ENCODE results near the gene SOX3.
A peak's percentile ranks its signal among the peaks of the same experiment; 100 is the strongest.

SOX3 gene

DNA sequence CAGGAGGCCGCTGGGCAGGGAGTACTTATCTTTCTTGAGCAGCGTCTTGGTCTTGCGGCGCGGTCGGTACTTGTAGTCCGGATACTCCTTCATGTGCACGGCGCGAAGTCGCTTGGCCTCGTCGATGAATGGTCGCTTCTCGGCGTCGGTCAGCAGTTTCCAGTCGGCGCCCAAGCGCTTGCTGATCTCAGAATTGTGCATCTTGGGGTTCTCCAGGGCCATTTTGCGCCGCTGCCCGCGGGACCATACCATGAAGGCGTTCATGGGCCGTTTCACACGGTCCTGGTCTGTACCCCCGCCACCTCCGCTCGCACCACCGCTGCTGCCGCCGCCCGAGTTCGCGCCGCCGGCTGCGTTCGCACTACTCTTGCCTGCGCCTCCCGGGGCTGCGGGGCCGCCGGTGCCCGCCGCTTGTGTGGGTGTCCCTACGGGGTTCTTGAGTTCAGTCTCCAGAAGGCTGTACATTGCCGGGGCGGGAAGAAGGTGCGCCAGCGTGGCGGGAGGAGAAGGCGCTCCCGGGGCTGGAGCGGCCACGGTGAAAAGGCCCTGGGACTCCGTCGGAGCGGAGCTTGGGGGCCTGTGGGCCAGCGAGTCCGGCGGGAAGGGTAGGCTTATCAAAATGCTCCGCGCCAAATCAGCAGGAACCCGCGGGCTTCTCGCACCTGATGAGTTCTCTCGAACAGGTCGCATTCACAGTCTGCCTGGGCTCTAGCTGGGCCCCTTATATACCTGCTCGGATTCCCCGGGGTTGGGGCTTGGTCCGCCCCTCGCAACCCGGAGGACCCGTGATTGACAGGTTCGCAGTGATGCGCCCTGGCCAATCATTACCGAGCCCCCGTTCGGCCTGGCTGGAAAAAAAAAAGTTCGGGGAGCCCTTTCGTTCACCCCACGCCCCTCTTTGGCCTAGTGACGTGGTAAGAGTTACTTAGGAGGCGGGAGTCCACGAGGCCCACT, at the start of gene SOX3:
TSS of gene SOX3 (minus strand) at position 699 of the 954 bp plus-strand sequence. CDS start at position 690, 9 bp downstream.
- no peak for DNase-seq (ENCODE audit: low read depth in 2 of 2)

GRCh38 chrX:140548985-140549384, 44.1 kb upstream of the SOX3 start:
- no peak for DNase-seq (ENCODE audit: low read depth in 2 of 2)

DNA sequence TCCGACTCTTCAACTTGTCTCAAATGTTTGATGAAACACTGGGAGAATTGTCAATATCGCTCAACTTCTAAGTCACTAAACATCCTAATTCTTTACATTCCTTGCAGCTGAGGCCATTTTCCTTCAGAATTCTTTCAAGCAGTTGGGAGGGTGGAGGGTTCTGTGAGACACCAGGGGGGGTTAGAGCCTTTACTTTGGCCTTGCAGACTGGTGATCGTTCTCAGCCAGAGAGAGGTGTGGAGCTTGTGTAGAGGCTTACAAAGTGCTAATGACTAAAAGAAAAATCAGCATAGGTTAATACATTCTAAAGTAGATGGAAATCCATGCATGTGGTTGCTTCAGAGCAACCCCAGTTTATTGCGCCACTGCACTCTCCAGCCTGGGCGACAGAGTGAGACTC, 21.3 kb upstream of the SOX3 start:
- peak; percentile 29 to 35 for DNase-seq (ENCODE audit: low read depth in 2 of 2)

GRCh38 chrX:140525448-140525847, 20.6 kb upstream of the SOX3 start:
- peak; percentile 31 to 49 for DNase-seq (ENCODE audit: low read depth in 2 of 2)

GRCh38 chrX:140524556-140524955, 19.7 kb upstream of the SOX3 start:
- peak; percentile 56 to 61 for DNase-seq (ENCODE audit: low read depth in 2 of 2)

DNA sequence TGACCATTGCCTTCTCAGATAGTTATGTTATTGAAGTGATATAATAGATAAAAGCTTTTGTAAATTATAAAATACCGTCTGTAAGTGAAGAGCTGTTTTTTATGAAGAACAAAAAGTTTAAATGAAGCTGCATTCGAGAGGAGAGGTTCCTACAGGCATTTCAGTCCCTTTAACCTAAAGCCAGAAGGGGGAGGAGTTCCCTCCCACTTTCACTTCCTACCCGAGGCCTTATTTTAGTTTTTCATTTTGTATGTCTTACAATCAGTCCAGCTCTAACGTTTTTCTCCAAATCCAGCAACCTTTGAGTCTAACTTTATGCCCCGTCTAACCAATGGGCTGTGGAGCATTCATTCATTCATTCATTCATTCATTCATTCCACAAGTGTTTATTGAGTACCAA, 16.5 kb upstream of the SOX3 start:
- DNase-seq (ENCODE audit: low read depth in 2 of 2): no peak

DNA sequence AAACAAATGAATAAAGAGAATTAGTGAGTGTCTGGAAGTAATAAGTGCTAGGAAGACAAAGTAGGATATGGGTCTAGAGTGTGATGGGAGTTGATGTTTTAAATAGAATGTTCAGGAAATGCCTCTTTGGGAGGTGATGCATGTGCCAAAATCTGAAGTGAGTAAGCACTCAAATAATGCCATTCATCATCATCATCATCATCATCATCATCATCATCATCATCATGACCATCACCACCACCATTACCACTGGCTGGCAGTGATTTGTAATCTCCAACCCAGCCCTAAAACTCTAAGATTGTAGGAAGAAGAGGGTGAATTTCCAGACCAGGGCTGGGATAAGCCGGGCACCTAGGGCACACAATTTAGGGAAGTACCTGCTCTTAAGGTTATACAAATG, 9.7 kb upstream of the SOX3 start:
- no peak for DNase-seq (ENCODE audit: low read depth in 2 of 2)

- DNase-seq (ENCODE audit: low read depth in 2 of 2): no peak
Measured at GRCh38 chrX:140510895-140511295, 6.0 kb upstream of the SOX3 start.

GRCh38 chrX:140510306-140510676, 5.4 kb upstream of the SOX3 start:
- DNase-seq (ENCODE audit: low read depth in 2 of 2): no peak

DNA sequence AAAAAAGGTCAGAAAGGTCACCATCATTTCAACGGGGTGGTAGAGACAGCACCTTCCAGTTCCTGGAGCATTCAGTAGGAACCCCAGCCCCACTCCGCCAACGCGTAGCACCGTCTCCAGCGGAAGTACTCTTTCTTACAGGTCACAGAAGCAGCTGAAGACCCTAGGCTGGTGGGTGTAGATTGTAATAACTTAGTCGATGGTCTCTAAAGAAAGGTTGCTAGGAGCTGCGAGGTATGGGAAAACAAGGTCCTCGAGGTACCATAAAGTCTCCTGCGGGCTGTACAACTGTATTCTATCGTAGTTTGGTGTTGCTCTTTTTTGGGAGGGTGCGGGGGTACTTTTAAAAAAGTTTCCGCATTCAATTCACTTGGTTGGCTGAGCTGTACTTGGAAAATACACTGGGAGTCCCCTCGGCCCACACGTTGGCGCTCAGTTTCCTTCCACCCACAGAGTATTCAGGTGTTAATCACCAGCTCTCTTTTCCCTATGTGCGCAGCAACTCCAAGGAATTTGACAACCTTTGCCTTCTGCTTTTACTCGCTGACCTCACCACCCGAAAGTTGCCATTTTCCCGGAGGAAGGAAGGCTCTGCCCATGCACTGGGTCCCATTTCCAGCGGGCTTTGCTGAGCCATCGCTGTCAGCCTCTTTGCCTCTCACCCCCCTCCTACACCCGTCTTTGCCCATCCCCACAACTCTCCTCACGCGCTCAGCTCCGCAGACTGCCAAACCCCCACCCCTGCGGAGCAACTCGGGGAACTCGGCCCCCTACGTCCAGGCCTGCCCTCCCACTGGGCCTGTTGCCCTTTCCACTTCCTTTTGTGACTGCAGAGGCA, 4.8 kb upstream of the SOX3 start:
- DNase-seq (ENCODE audit: low read depth in 2 of 2): no peak

- no peak for DNase-seq (ENCODE audit: low read depth in 2 of 2)
Measured at GRCh38 chrX:140508958-140509357, 4.1 kb upstream of the SOX3 start.

- DNase-seq (ENCODE audit: low read depth in 2 of 2): no peak
Measured at GRCh38 chrX:140507982-140508305, 3.1 kb upstream of the SOX3 start.

- DNase-seq (ENCODE audit: low read depth in 2 of 2): no peak
Measured at GRCh38 chrX:140507223-140507981, 2.5 kb upstream of the SOX3 start.

GRCh38 chrX:140505421-140506337, 810 bp upstream of the SOX3 start:
- no peak for DNase-seq (ENCODE audit: low read depth in 2 of 2)

- DNase-seq (ENCODE audit: low read depth in 2 of 2): no peak
Measured at GRCh38 chrX:140503714-140504351, 1.0 kb downstream of the SOX3 start.

DNA sequence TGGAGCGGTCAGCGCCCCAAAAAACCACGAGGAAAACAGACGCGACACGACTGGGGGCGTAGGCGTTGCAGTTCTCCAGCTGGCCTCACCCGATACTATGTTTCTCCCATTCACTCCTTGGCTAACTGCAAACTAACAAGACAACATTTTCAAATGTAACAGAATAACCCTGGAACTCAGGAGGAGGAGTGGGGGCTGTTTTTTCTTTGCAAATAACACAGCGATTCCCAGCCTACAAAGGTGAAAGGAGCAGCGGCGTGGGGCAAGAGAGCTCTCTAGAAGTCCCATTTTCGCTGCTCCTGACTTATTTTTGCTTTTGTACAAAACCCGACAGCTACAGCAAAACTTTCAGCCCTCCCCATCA, 1.6 kb downstream of the SOX3 start:
- no peak for DNase-seq (ENCODE audit: low read depth in 2 of 2)

DNA sequence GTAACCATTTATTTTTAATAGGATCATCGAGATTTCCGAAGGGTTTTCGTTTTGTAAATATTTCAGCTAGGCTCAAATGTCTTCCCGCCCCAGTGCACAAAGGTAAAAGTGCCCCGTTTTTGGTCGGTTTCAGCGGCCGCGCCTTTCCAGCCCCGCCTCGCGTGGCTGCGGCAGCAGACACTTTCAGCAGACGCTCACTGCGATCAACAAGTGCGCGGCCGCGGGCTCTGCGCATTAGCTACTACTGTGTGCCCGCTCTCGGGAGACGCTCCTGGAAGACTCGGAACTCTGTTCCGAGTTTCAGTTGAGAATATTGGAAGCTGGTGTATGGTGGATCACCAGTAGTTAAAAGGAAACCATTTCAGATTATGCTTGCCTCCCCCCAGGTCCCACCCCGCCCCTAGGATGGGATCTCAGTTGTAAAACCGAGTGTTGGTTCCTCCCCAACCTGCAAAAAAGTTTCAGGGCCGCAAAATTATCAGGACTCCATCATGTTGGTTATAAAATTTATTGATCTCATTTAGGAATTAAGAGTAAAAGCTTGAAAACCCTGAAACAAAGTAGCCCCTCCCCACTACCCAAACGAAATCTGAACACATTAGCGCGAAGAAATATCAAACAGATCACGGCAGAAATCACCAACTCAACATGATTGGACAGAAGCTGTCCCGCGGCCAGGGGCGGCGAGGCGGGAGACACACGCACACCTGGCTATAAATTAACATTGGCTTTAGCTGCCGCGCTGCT, 2.2 kb downstream of the SOX3 start:
- no peak for DNase-seq (ENCODE audit: low read depth in 2 of 2)

DNA sequence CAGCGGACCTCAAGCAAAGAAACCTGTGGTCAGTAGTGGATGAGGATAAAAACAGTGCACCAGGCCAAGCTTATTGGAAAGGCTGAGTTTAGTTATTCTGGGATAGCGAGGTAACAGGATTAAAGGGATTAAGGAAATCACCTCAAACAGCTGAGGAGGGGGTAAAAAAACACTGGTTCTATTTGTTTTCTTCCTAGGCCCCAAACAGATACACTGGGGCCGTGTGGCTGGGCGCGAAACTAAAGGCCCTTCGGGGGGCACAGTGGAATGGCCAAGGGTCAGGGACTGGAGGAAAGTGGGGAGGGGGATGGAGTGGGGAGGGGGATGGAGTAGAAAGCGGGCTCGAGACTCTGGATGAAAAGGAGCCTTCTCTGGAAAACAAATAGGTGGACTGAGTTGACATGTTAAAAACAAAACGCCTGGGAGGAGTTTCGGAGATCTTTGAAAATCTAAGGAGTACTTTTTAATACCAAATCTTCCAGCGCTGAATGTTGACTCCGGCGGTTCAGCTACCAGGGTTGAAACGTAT, 2.9 kb downstream of the SOX3 start:
- DNase-seq (ENCODE audit: low read depth in 2 of 2): no peak

DNA sequence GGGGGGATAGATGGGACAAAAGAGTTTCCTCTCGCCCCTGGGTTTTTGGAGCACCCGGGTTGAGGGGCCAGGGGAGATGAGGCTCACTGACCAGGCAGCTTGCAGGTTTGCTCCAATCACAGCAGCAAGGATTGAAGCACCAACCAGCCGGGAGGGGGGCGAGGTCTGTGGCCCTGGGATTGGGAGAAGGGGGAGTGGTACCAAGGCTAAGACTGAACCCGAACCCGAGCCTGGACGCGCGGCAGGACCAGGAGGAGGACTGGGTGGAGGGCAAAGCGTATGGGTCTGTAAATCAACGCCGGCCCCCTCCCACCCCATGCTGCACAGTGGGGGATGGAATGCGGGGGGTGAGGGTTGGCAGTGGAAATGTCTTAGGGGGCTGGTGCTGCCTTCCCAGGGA, 3.5 kb downstream of the SOX3 start:
- no peak for DNase-seq (ENCODE audit: low read depth in 2 of 2)

- DNase-seq (ENCODE audit: low read depth in 2 of 2): no peak
Measured at GRCh38 chrX:140500441-140500840, 4.4 kb downstream of the SOX3 start.

All from fibroblast of skin of left quadriceps (primary cell).